H9 (cell line): Measurements from ENCODE around the gene RRAGB. TPM values are rescaled to one million over a fixed set of nuclear protein-coding genes. Genes with fewer than 3 reads are reported as not detected.

Source experiments
- DNase-seq: peaks from one replicate; pipeline ENCODE4 v3.0.0-alpha.2; 2017
- H2AFZ ChIP-seq: one replicate; pipeline ENCODE4 v1.6.1; 2013; ENCODE audit warnings: mild to moderate bottlenecking, low read length, control low read depth, moderate library complexity
- H2AK5ac ChIP-seq: 2 replicates; pipeline ENCODE4 v1.6.1; 2013; ENCODE audit warnings: low read length, control low read depth, mixed read lengths; ENCODE audit not compliant: insufficient read length
- H2BK120ac ChIP-seq: one replicate; pipeline ENCODE4 v1.6.1; 2013; ENCODE audit warnings: low read depth, mild to moderate bottlenecking, low read length, control low read depth, inconsistent platforms; ENCODE audit not compliant: poor library complexity, severe bottlenecking
- H2BK12ac ChIP-seq: 2 replicates; pipeline ENCODE4 v1.6.1; 2013; ENCODE audit warnings: low read length, control low read depth, mixed read lengths, low read depth; ENCODE audit not compliant: insufficient read length
- H2BK15ac ChIP-seq: 2 replicates; pipeline ENCODE4 v1.6.1; 2013; ENCODE audit warnings: low read depth, low read length, control low read depth
- H2BK20ac ChIP-seq: one replicate; pipeline ENCODE4 v1.6.1; 2013; ENCODE audit warnings: low read depth, mild to moderate bottlenecking, low read length, control low read depth, inconsistent platforms; ENCODE audit not compliant: poor library complexity, severe bottlenecking
- H2BK5ac ChIP-seq: 2 replicates; pipeline ENCODE4 v1.6.1; 2013; ENCODE audit warnings: low read length, control low read depth, mixed read lengths; ENCODE audit not compliant: insufficient read length
- H3K14ac ChIP-seq: 2 replicates; pipeline ENCODE4 v1.6.1; 2013; ENCODE audit warnings: low read length, control low read depth; ENCODE audit not compliant: insufficient read depth
- H3K18ac ChIP-seq: 2 replicates; pipeline ENCODE4 v1.6.1; 2013; ENCODE audit warnings: low read depth, mild to moderate bottlenecking, mixed read lengths, low read length, control low read depth; ENCODE audit not compliant: insufficient read length
- H3K23ac ChIP-seq: 2 replicates; pipeline ENCODE4 v1.6.1; 2013; ENCODE audit warnings: low read length, control low read depth, mixed read lengths, low read depth; ENCODE audit not compliant: insufficient read length
- H3K23me2 ChIP-seq: 2 replicates; pipeline ENCODE4 v1.6.1; 2013; ENCODE audit warnings: low read depth, mild to moderate bottlenecking, mixed read lengths, low read length, control low read depth; ENCODE audit not compliant: insufficient read length, poor library complexity, severe bottlenecking
- H3K27ac ChIP-seq: 2 replicates; pipeline ENCODE4 v1.5.1; 2013; ENCODE audit warnings: low read length, control low read depth, mixed read lengths, low read depth; ENCODE audit not compliant: insufficient read length
- H3K27me3 ChIP-seq: 2 replicates; pipeline ENCODE4 v1.6.1; 2013; ENCODE audit warnings: low read length, control low read depth, inconsistent platforms; ENCODE audit not compliant: insufficient read depth
- H3K4ac ChIP-seq: 2 replicates; pipeline ENCODE4 v1.6.1; 2013; ENCODE audit warnings: low read depth, mild to moderate bottlenecking, control low read depth, inconsistent platforms, low read length, moderate library complexity
- H3K4me1 ChIP-seq: 2 replicates; pipeline ENCODE4 v1.6.1; 2013; ENCODE audit warnings: low read length, control low read depth, inconsistent platforms; ENCODE audit not compliant: insufficient read depth
- H3K4me2 ChIP-seq: 2 replicates; pipeline ENCODE4 v1.6.1; 2013; ENCODE audit warnings: low read length, control low read depth, mixed read lengths; ENCODE audit not compliant: insufficient read length, insufficient read depth
- H3K56ac ChIP-seq: 2 replicates; pipeline ENCODE4 v1.6.1; 2013; ENCODE audit warnings: low read depth, mild to moderate bottlenecking, mixed read lengths, low read length, control low read depth; ENCODE audit not compliant: insufficient read length
- H3K79me1 ChIP-seq: 2 replicates; pipeline ENCODE4 v1.6.1; 2013; ENCODE audit warnings: low read depth, mild to moderate bottlenecking, moderate library complexity, low read length, control low read depth, inconsistent platforms; ENCODE audit not compliant: insufficient read depth, poor library complexity, severe bottlenecking
- H3K79me2 ChIP-seq: 2 replicates; pipeline ENCODE4 v1.6.1; 2013; ENCODE audit warnings: low read length, control low read depth, inconsistent platforms; ENCODE audit not compliant: insufficient read depth
- H3K9ac ChIP-seq: 2 replicates; pipeline ENCODE4 v1.6.1; 2013; ENCODE audit warnings: low read length, control low read depth, mixed read lengths; ENCODE audit not compliant: insufficient read length; ENCODE audit errors: extremely low read depth
- H3K9me3 ChIP-seq: one replicate; pipeline ENCODE4 v1.6.1; 2013; ENCODE audit warnings: low read depth, low read length, inconsistent platforms; ENCODE audit not compliant: control insufficient read depth
- H3T11ph ChIP-seq: one replicate; pipeline ENCODE4 v1.6.1; 2013; ENCODE audit warnings: mild to moderate bottlenecking, low read length, control low read depth, inconsistent platforms
- H4K20me1 ChIP-seq: one replicate; pipeline ENCODE4 v1.6.1; 2013; ENCODE audit not compliant: control insufficient read depth, insufficient read length, insufficient read depth
- H4K5ac ChIP-seq: 2 replicates; pipeline ENCODE4 v1.6.1; 2013; ENCODE audit warnings: low read depth, mild to moderate bottlenecking, mixed read lengths, low read length, control low read depth; ENCODE audit not compliant: insufficient read length
- H4K8ac ChIP-seq: replicated peaks from 2 replicates; pipeline ENCODE4 v1.6.1; 2013; ENCODE audit warnings: low read length, control low read depth, mixed read lengths, low read depth; ENCODE audit not compliant: insufficient read length
- H4K91ac ChIP-seq: 2 replicates; pipeline ENCODE4 v1.6.1; 2013; ENCODE audit warnings: low read depth, mild to moderate bottlenecking, moderate library complexity, mixed read lengths, low read length, control low read depth; ENCODE audit not compliant: insufficient read length
- H3K27ac Mint-ChIP-seq, 3 experiments: 2 replicates in 2 of 3; 3 replicates in 1 of 3; pipeline ENCODE4 v1.8.0; 2020 to 2021; ENCODE audit warnings: mixed read lengths in 3 of 3, mild to moderate bottlenecking in 1 of 3, moderate library complexity in 1 of 3
- H3K27me3 Mint-ChIP-seq: 2 replicates; pipeline ENCODE4 v1.8.0; 2021; ENCODE audit warnings: low read depth, mild to moderate bottlenecking, moderate library complexity, mixed read lengths
- H3K36me3 Mint-ChIP-seq, 3 experiments: 2 replicates in 2 of 3; 3 replicates in 1 of 3; pipeline ENCODE4 v1.8.0; 2020 to 2021; ENCODE audit warnings: low read depth in 3 of 3, mixed read lengths in 3 of 3; ENCODE audit not compliant: insufficient read depth in 1 of 3
- H3K4me1 Mint-ChIP-seq, 2 experiments: 2 replicates each; pipeline ENCODE4 v1.8.0; 2020; ENCODE audit warnings: mixed read lengths in 2 of 2
- H3K4me3 Mint-ChIP-seq, 2 experiments: 2 replicates in 1 of 2; 3 replicates in 1 of 2; pipeline ENCODE4 v1.8.0; 2020 to 2021; ENCODE audit warnings: mild to moderate bottlenecking in 2 of 2, mixed read lengths in 2 of 2, moderate library complexity in 1 of 2
- H3K9me3 Mint-ChIP-seq, 2 experiments: 2 replicates in 1 of 2; 3 replicates in 1 of 2; pipeline ENCODE4 v1.8.0; 2020; ENCODE audit warnings: mild to moderate bottlenecking in 2 of 2, mixed read lengths in 2 of 2, moderate library complexity in 1 of 2
- CTCF ChIP-seq: fragments of 200-600 bp; sonication (generic); conservative IDR thresholded peaks from 3 replicates; pipeline ENCODE4 v1.8.0; 2021; ENCODE audit warnings: antibody characterized with exemption, mild to moderate bottlenecking
- total RNA-seq: library from RNA; stranded (reverse); gene quantifications from 2 replicates; pipeline ENCODE4 v1.2.1, GENCODE V29; 2021

Gene RRAGB
- total RNA-seq, 1 experiment from 2014 or later, result 10.3 TPM

- no peak overlapping the region for H2AFZ ChIP-seq
- no peak overlapping the region for H3K18ac ChIP-seq
- no peak overlapping the region for H3K14ac ChIP-seq
- H3T11ph ChIP-seq, result no peak overlapping the region
- H3K4me1 ChIP-seq, result no peaks in the 10 kb centered on the region
- Mint-ChIP-seq H3K27ac (no peak overlapping the region), H3K4me1 (peaks cover 10 to 16% of the 10 kb centered on the region in 2 experiments), H3K27me3 (peaks cover 5% of the 10 kb centered on the region; the same call in 1 of the 2 replicates), H3K36me3 (peaks cover 0 to 4% (median 3%) of the 10 kb centered on the region in 3 experiments; a peak in 3 of 7 replicates), H3K9me3 (peaks cover 75 to 80% of the 10 kb centered on the region in 2 experiments), H3K4me3 (no peak overlapping the region; a peak in 1 of 5 replicates)
- H2BK15ac ChIP-seq, result no peak overlapping the region
- no peak overlapping the region for H4K91ac ChIP-seq
- no peak for DNase-seq
- TF ChIP-seq CTCF, result no peak
- H3K4ac ChIP-seq, result no peak overlapping the region
- peaks cover 25% of the 10 kb centered on the region for H3K9me3 ChIP-seq
- H3K27me3 ChIP-seq, result no peaks in the 10 kb centered on the region; the same call in 1 of the 2 replicates
- no peak overlapping the region for H2BK5ac ChIP-seq
- H3K9ac ChIP-seq, result no peak overlapping the region
- H3K79me1 ChIP-seq, result no peaks in the 10 kb centered on the region
- no peak overlapping the region for H4K5ac ChIP-seq
- H3K23ac ChIP-seq, result no peak overlapping the region
- H3K23me2 ChIP-seq, result no peaks in the 10 kb centered on the region
- no peak overlapping the region for H4K8ac ChIP-seq
- H3K79me2 ChIP-seq, result no peaks in the 10 kb centered on the region
- no peak overlapping the region for H2BK20ac ChIP-seq
- no peak overlapping the region for H3K56ac ChIP-seq
- H3K27ac ChIP-seq, result no peak overlapping the region
- H2AK5ac ChIP-seq, result no peak overlapping the region
- H2BK120ac ChIP-seq, result no peak overlapping the region
- H4K20me1 ChIP-seq, result no peaks in the 10 kb centered on the region
- H3K4me2 ChIP-seq, result no peak overlapping the region
- H2BK12ac ChIP-seq, result no peak overlapping the region
These were observed 60.8 kb downstream of the RRAGB start for GRCh38 chrX:55778322-55778721.
